ENCODE measurements around the gene NAP1L1.
"Not testable (repeated sequence)": the region's sequence is repeated elsewhere in the genome, so short reads cannot be mapped to it uniquely, and the experiment has no call there.

NAP1L1 gene

DNA sequence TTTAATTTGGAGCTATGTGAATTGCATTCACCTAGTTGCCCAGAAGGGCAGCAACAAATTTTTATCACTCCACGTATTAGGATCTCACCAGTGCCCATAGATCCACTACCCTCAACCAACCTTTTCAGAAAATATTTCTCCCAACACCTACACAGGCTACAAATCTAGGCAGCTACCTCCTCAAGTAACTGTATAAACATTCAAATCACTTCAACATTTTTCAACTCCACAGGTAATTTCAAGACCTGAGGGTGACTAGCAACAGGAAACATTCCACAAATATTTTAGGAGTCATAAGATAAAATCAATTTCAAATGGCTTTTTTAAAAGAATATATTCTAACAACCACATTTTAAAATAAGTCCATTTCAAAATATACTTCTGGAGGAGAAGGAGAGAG, 65.8 kb downstream of the NAP1L1 start:
- DNase-seq: no peak

DNA sequence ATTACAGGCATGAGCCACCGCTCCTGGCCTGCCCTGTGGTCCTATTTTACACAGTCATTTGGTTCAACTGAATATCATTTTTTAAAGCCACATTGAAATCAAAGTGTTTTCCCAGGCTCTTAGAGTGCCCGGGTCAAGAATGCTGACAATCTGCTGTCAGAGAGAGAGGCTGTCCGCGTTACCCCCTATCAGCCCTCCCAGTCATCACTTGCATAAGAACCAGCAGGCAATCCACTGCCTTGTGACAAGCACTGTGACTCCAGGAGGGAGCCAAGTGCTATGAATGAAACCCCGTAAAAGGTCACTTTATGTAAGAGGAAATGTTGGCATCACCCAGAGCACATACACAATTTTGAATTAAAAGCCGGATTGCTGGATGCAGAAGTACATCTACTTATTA, 66.4 kb downstream of the NAP1L1 start:
- DNase-seq: no peak

DNA sequence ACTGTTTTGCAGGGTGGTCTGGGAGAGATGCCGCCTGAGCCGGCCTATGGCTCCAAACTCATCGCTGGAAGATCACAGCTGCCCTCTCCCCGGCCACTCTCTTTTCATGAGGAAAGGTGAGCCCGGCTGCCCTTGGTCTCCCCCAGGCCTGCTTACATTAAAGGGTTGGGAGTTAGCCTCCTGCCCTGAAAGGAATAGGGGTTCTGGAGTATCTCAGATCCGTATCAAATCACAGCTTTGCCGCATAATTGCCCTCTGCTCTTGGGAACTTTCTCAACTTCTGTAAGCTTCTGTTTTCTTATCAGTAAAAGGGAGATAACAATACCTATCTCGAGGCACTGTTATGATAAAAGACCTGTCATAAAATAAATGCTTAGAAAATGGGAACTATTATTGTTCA, 70.5 kb downstream of the NAP1L1 start:
- DNase-seq: no peak

DNA sequence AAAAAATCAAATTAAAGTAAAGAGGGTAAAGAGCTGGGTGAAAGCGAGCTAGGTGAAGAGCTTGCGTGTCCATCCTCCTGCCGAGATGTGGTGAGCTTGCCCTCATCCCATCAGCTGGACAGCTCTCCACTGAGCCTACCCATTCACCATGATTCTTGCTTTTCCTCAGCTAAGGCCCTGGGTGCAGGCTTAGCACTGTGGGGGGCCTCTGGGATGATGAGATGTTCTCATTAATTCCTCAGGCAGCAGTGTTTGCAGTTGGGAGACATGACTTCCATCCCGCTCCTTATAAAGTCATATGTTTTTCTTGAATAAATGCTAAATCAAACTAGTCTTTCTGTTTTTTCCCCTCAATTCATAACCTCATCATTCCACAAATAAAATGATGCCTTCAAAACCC, 70.9 kb downstream of the NAP1L1 start:
- DNase-seq: no peak

DNA sequence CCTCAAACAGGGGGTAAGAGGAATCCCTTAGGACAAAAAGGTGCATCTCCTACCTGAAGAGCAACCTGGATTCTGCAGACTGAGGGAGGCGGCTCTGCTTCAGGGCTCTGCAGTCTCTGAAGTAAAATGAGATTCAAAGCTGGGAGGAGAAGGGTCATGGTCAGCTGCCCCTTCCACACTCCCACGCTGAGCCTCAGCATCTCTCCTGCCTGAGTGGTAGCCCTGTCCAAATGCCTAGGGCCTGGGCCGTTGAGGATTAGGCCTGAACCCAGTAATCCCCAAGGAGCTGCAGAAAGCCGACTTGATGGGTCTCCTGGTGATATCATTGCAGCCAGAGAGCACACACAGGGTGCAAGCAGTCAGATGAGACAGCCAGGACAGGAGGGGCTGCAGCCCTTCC, 71.8 kb downstream of the NAP1L1 start:
- DNase-seq: no peak

DNA sequence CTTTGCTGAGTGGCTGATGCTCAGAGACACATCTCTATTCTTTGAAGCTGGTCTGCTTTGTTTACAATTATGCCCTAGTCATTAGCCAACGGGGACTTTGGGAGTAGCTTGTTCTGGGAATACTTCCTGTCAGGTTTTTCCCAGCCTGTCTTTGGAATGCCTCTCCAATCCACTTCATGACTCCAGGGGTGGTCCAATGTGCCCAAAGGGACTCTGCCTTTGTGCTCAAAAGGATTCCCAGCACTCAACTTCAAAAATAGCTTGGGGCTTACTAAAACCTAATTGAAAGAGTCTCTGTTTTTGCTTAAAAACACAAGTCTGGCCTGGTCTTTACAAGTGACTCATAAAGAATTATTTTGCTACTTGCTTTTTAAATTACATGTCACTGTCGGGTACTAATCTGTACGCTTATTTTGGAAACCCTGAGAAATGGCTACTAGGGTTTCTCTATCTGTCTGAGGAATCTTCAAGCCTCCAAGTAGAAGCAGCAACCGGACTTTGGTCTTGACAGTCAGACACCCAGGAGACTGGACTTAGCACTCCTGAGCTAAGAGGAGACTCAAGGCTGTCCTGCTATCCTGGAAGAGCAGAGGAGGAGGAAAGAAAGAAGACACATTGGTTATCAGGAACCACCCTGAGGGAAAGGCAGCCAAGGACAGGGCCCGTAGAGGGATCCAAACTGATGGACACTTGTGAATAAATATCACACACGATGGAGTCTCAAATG, 73.6 kb downstream of the NAP1L1 start:
- no peak for DNase-seq

DNA sequence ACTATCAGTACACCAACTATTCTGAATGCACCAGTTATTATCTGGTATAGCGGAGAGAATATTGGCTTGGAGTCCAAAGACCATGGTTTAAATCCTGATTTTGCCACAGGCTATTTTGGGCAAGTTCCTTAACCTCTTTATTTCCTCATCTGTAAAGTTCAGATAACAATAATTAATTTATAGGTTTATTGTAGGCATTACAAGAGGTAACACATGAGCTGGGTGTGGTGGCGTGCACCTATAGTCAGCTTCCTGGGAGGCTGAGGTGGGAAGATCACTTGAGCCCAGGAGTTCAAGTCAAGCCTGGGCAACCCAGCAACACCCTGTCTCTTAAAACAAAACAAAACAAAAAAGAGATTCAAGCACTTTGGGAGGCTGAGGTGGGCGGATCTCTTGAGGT, 76.1 kb downstream of the NAP1L1 start:
- DNase-seq: no peak

DNA sequence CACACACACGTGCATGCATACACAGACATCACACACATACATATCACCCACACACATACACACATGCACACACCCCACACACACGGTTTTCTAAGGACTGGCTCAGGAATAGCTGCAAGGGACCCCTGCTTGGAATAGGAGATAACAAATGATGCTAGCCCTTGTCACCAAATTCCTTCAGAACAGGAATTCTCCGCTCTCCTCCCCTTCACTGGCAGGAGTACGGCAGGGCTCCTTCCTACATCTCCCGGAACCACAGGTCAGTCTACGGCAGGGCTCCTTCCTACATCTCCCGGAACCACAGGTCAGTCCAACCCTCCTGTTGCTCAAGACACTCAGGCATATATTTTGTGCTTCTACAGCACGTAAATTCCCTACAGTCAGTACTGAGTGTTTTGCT, 76.8 kb downstream of the NAP1L1 start:
- no peak for DNase-seq

DNA sequence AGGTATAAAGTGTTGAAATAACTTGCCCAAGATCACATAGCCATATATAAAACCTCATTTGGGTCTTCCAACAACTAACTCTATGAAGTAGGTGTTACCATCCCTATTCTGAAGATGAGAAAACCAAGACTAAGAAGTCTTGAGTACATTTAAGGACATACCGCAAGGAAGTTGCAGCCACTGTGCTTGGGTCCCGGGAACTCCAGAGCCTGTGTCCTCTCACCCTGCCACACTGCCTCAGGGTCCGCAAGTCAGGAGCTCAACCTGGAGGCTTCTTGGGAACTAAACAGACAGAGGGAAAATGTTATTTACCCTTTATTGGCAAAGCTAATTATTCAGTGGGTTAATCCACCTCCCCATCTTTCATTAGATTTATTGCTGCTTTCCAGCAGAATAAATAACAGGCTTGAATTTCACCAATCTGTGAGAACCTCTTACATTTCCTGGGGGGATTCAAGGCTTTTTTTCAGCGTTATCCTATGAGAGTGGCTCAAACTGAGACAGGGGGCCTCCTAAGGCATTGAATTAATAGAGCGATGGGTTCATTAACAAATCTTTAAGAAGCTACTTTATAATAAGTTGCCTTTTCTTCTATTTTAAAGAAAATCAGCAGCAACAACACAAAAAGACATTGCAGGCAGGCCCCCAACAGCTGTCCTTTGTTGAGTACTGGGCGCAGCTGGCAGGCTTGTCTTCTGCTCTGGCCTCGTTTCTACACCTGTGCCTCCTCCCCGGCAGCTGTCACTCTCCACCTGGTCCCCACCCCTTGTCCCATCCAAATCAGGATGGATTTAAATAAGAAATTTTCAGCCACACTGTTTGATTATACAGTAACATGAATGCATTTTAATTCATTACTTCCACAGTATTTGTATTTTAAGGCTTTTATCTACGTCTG, 78.2 kb downstream of the NAP1L1 start:
- DNase-seq: no peak

DNA sequence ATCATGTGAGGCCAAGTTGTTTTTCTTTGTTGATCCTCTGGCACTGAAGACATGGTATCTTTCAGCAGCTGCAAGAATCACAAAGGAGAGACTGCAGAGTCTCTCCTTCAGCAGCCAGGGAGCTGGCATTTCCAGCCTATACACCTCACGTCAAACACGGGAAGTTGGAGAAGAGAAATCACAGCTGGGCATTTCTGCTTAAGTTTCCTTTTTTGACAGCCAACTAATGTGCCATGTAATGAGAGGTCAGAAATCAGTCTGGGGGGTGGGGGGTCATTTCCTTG, 81.2 kb downstream of the NAP1L1 start:
- DNase-seq: no peak

DNA sequence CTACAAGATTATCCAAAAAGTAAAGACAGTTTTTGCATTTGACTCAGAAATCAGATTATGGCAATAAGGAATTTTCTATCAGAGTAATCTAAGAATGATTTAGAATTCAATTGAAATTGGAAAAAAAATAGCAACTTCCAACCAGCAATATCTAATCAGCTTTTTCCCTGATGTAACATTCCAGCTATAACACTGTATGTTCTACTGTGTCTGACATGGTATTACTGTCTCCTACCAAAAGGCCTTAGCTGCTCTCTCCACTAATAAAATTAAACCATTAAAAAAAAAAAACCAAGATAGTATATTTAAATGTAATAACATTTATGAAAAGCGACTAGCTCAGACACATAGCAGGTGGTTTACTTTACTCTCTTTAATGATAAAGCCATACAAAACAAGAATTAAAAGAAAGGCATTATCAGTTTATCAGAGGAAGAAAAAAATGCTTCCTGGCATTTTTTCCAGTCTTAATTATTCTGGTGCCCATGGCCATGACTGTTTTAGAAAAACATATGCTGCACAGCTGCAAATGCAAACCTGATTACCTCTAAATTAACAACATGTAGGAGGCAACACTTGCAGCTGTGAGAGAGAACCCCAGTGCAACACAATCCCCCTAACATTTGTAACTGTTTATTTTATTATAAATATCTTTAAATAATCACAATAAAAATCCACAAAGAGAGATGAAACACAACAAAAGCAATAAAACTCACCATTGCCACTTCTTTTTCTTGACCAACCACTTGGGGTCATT, 81.7 kb downstream of the NAP1L1 start:
- no peak for DNase-seq

DNA sequence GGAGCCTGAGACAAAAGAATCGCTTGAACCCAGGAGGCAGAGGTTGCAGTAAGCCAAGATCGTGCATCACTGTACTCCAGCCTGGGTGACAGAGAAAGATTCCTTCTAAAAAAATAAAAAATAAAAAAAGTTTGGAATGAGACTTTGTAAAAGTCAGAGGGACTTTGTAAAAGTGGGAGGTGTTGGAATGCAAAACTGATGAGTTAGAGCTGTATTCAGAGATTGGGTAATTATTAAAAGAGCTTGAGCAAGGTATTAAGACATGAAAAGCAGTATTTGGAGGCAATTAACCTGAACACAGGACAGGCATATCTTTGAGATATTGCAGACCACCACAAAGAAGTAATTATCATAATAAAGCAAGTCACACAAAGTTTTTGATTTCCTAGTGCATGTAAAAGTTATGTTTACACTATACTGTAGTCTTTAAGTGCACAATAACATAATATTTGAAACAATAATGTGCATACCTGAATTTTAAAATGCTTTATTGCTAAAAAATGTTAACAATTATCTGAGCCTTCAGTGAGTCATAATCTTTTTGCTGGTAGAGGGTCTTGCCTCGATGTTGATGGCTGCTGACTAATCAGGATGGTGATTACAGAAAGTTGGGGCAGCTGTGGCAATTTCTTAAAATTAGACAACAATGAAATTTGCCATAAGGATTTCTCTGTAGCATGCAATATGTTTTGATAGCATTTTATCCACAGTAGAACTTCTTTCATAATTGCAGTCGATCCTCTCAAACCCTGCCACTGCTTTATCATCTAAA, 86.0 kb downstream of the NAP1L1 start:
- no peak for DNase-seq

DNA sequence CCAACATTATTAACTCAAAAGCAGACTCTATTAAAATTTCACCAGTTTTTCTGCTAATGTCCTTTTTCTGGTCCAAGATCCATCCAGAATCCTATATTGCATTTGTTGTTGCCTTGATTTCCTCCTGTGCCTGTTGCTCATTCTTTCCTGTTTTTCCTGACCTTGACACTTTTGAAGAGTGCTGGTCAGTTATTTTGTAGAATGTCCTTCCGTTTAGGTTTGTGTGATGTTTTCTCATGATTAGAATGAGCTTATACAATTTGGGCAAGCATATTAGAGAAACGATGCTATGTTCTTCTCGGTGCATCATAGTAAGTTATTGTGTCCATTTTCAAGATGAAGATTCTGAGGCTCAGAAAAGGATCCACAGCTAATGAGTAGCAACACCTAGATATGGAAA, 86.8 kb downstream of the NAP1L1 start:
- DNase-seq: no peak

DNA sequence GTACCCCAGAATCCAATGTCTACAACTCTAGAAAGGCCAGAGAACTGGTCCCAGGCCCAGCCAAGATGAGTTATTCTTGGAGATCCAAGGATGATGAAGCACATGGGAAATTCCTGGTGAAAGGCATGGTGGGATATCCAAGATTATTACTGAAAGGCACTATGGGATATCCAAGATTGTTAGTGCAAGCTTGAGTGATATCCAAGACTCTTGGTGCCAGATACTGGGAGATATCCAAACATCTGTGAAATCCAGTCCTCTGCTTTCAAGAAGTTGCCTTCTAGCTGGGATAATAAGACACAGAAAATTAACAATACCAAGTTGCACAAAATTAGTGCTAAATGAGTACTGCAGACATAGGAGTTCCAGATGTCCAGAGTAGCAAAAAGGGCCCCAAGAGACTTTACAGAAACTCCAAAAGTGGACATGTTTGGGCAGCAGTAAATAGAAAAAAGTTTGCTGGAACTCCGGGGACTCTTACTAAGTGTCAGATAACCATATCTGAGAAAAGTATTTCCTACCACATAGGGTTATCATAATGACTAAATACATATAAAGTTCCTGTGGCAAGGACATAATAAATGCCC, 87.5 kb downstream of the NAP1L1 start:
- DNase-seq: no peak

DNA sequence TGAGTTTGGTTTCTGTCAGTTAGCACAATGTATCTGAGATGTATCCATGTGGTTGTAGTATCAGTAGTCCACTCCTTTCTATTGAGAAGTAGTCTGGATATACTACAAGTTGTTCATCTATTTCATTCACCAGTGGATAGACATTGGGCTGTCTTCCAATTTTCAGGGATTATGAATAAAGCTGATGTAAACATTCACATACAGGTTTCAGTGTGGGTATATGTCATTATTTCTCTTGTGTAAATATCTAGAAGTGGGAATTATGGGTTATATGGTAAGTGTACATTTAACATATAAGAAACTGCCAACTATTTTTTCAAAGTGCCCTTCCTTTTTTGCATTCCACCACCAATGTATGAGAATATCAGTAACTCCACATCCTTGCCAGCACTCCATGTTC, 88.8 kb downstream of the NAP1L1 start:
- DNase-seq: no peak

DNA sequence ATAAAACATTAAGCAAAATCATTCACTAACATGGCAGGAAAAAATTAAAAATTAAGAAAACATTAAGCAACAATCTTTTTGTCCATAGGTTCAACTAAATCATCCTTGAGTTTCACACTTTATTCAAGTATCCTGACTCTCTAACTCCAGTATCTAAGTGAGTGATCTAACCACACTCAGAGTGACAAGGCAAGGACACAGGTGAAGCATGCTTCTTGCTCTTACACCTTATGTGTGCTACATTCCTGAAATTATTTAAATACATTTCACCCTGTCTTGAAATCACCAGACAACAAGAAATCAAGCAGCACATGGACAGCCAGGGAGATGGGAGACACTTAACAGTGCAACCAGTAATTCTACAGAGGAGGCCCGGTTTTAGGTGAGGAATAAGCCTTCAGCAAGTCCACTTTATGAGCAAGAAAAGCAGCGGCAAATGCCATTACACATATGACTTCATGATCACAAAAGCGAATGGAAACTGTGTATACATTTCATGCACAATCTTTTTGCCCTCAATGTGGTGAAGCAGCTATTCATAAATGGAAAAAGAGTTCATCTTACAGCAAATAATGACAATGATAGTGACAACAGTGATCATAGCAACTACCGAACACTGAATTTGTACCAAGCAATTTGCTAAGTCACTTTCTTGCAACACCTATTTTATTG, 90.3 kb downstream of the NAP1L1 start:
- DNase-seq: no peak

DNA sequence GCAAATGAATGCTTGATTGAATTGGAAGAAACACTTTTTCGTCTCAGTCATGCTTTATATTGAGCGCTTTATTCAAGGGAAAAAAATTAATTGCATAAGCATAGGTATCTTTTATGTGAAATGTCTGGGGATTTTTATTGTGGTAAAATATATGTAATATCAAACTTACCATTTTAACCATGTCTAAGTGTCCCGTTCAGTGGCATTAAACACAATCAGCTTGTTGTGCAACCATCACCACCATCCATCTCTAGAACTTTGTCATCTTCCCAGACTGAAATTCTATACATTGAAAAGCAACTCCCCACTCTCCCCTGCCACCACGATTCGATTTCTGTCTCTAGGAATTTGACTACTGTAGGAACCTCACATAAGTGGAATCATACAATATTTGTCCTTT, 92.7 kb downstream of the NAP1L1 start:
- no peak for DNase-seq

DNA sequence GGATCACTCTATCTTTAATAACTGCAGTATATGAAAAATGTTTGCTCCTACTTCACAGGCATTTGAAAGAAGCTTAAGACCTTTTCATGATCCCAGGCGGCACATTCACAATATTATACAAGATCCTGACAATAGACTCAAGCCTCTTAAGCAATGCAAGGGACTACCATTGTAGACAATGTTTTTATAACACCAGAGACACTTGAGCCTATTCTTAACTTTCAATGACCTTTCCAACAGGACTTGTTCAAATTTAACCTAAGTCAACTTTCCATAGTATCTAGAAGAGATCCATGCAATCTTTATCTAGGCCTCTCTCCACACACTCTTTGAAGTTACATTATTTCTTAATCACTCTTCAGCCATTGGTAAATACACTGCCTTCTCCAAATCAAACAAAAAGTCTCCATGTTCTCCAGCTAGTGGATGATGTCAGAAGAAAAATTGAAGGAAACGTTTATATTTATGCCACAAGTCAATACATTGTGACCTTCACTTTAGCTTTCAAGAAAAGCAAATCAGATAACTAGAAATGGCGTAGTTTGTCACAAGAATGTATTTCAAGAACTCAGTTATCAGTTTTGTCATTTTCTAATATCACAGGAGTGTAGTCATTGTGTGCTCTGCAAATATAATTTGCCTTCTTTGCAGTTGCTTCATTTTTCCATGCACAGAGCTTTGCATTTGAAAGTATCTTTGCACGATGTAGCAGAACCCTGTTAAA, 94.1 kb downstream of the NAP1L1 start:
- DNase-seq: no peak

DNA sequence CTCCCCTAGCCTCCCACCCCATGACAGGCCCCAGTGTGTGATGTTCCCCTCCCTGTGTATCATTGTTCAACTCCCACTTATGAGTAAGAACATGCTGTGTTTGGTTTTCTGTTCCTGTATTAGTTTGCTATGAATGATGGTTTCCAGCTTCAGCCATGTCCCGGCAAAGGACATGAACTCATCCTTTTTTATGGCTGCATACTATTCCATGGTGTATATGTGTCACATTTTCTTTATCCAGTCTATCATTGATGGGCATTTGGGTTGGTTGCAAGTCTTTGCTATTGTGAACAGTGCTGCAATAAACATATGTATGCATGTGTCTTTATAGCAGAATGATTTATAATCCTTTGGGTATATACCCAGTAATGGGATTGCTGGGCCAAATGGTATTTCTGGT, 96.8 kb downstream of the NAP1L1 start:
- DNase-seq: not testable (repeated sequence)
